ENCODE results near the gene NIPBL. TPM values are rescaled to one million over a fixed set of nuclear protein-coding genes. Genes with fewer than 3 reads are reported as not detected.

The NIPBL gene
- total RNA-seq, 3 donors from 2014 or later, result 61.9 to 112 (median 69.2) TPM

DNA sequence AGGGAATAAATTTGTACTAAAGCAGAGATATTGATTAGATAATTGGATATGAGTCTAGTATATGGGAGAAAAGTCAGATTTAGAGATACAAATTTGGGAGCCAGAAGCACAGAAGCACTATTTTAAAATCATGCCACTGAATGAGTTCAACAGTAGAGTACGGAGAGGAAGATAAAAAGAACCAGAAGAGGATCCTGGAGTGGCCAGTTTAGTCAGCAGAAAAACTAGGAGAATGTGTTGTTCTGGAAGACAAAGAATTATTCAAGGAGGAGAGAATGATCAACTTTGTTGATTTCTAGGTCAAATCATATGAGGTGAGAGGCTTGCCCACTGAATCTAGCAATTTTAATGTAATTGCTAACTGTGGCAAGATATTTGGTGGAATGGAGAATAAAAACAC, 67.0 kb downstream of the NIPBL start:
- no peak for DNase-seq (ENCODE audit: low spot score in 2 of 2)

DNA sequence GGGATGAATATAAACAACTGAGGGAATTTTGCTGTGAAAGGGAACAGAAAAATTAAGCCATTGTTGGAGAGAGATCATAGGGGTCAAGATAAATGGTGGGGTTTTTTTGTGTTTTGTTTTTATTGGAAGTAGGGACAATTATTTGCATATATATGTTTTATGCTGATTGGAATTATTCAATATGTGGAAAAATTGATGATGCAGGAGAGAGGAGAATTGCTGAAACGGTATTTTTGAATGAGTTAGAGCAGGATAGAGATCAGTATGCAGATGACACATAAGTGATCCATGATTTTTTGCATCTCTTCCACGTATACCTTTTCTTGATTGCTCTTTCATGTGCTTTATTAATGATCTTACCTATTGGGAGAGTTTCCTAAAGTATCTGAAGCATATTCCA, 67.5 kb downstream of the NIPBL start:
- Histone ChIP-seq H3K9me3 (no peaks in the 10 kb centered on the region), H3K27ac (no peak overlapping the region)
- TF ChIP-seq POLR2AphosphoS5 (IDR thresholded peaks at IDR 0.05) (no peak), POLR2A (IDR thresholded peaks at IDR 0.05) (no peak)
- TF ChIP-seq, protein P1, sequence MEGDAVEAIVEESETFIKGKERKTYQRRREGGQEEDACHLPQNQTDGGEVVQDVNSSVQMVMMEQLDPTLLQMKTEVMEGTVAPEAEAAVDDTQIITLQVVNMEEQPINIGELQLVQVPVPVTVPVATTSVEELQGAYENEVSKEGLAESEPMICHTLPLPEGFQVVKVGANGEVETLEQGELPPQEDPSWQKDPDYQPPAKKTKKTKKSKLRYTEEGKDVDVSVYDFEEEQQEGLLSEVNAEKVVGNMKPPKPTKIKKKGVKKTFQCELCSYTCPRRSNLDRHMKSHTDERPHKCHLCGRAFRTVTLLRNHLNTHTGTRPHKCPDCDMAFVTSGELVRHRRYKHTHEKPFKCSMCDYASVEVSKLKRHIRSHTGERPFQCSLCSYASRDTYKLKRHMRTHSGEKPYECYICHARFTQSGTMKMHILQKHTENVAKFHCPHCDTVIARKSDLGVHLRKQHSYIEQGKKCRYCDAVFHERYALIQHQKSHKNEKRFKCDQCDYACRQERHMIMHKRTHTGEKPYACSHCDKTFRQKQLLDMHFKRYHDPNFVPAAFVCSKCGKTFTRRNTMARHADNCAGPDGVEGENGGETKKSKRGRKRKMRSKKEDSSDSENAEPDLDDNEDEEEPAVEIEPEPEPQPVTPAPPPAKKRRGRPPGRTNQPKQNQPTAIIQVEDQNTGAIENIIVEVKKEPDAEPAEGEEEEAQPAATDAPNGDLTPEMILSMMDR (IDR thresholded peaks at IDR 0.05), result no peak

More for the DNA sequence above, 67.0 kb downstream of the NIPBL start:
- TF ChIP-seq, protein P1 (IDR thresholded peaks at IDR 0.05), result no peak
- TF ChIP-seq POLR2AphosphoS5 (IDR thresholded peaks at IDR 0.05) (no peak), POLR2A (IDR thresholded peaks at IDR 0.05) (no peak)
- intact Hi-C loops (cut with DNase I; ENCODE audit: low total_unique reads), result no loop called here
- Histone ChIP-seq H3K27ac (no peak overlapping the region), H3K36me3 (no peaks in the 10 kb centered on the region), H3K4me1 (no peaks in the 10 kb centered on the region), H3K27me3 (no peaks in the 10 kb centered on the region), H3K9me3 (no peaks in the 10 kb centered on the region), H3K4me3 (no peak overlapping the region)

DNA sequence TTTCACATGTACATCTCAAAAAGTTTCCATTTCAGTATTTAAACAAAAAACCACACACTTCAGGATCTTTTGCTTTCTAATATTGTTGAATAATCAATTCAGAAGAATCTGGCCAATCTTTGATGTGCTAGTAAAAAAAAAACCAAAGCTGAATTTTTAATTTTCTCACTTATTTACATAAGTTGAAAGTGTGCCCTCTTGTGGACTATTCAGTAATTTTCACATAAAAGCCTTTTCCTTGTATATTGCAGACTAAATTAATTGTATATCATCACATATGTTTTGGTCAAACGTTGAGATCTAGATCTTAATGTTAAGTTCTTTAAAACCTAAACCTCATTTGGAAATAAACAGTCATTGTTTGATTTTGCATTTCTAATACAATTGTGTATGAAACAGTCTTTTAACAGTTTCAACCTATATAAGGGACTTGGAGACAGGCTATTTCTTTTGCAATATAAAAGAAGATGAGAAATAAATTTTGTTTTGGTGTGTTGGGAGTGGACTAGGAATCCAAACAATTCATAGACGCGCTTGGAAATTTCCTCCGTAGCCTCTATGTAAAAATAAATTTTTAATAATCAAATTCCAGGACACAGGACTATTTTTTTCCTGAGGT, 68.1 kb downstream of the NIPBL start:
- intact Hi-C loops (cut with DNase I; ENCODE audit: low total_unique reads), result no loop called here

More for the DNA sequence above, 67.5 kb downstream of the NIPBL start:
- Histone ChIP-seq H3K36me3 (no peaks in the 10 kb centered on the region), H3K4me1 (no peaks in the 10 kb centered on the region), H3K27me3 (no peaks in the 10 kb centered on the region), H3K4me3 (no peak overlapping the region)
- intact Hi-C loops (cut with DNase I; ENCODE audit: low total_unique reads), result no loop called here
- DNase-seq (ENCODE audit: low spot score in 2 of 2), result no peak

DNA sequence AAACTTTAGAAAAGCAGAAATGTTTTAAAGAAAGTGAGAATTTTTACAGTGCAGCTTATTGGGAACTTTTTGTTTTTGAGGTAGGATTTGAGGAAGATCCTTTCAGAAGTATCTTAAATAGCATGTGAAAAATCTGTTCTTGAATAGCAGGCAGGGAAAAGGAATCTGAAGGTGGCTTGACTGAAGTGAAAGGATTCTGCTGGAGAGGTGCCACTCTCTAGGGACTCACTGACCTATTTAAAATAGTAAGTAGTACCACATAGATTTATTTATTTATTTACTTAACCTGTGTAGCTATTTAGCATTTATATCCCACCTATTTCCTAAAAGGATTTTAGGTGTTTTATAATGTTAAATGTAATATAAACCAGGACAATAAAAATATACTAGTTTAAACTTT, 69.1 kb downstream of the NIPBL start:
- intact Hi-C loops (cut with DNase I; ENCODE audit: low total_unique reads), result no loop called here
- H3K27me3 ChIP-seq, result no peaks in the 10 kb centered on the region
- no peak for TF ChIP-seq POLR2A (IDR thresholded peaks at IDR 0.05)
- no peak for TF ChIP-seq POLR2AphosphoS5 (IDR thresholded peaks at IDR 0.05)
- TF ChIP-seq, protein P1 (IDR thresholded peaks at IDR 0.05), result no peak
- H3K4me1 ChIP-seq, result peaks cover 0 to 5% of the 10 kb centered on the region in 2 donors
- no peak overlapping the region for H3K27ac ChIP-seq
- no peaks in the 10 kb centered on the region for H3K9me3 ChIP-seq
- no peak for DNase-seq (ENCODE audit: low spot score in 2 of 2)
- no peak overlapping the region for H3K4me3 ChIP-seq
- H3K36me3 ChIP-seq, result no peaks in the 10 kb centered on the region

More for the DNA sequence above, 68.1 kb downstream of the NIPBL start:
- TF ChIP-seq POLR2A (IDR thresholded peaks at IDR 0.05), result no peak
- TF ChIP-seq, protein P1 (IDR thresholded peaks at IDR 0.05), result peak in 1 of 3 donors; percentile 38
- no peaks in the 10 kb centered on the region for H3K4me1 ChIP-seq
- no peaks in the 10 kb centered on the region for H3K27me3 ChIP-seq
- no peaks in the 10 kb centered on the region for H3K9me3 ChIP-seq
- no peak overlapping the region for H3K27ac ChIP-seq
- H3K4me3 ChIP-seq, result no peak overlapping the region
- no peak for DNase-seq (ENCODE audit: low spot score in 2 of 2)
- no peaks in the 10 kb centered on the region for H3K36me3 ChIP-seq

DNA sequence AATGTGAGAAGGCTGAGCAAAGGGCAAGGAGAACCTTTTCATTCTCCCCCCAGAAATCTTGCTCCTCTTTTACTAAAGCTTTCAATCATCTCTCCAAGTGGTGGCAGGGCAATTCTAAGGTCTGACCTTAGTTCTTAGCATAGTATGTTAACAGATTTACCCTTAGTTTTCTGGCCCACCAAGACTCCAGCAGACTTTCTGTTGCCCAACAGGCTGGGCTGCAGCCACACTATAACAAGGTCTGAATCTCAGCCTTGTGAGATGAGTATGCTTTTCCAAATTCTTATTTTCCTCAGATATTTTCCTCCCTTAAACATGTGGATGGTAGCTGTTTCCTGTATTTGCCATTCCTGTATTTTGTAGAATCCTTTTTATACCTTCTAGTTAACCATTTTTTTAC, 69.5 kb downstream of the NIPBL start:
- intact Hi-C loops (cut with DNase I; ENCODE audit: low total_unique reads), result no loop called here

More for the DNA sequence above, 69.5 kb downstream of the NIPBL start:
- no peak for DNase-seq (ENCODE audit: low spot score in 2 of 2)
- H3K36me3 ChIP-seq, result no peaks in the 10 kb centered on the region
- H3K27me3 ChIP-seq, result no peaks in the 10 kb centered on the region
- TF ChIP-seq POLR2A (IDR thresholded peaks at IDR 0.05) (no peak), POLR2AphosphoS5 (IDR thresholded peaks at IDR 0.05) (no peak)
- TF ChIP-seq, protein P1 (IDR thresholded peaks at IDR 0.05), result no peak
- no peak overlapping the region for H3K27ac ChIP-seq
- H3K9me3 ChIP-seq, result no peaks in the 10 kb centered on the region
- no peak overlapping the region for H3K4me3 ChIP-seq
- H3K4me1 ChIP-seq, result peaks cover 0 to 7% of the 10 kb centered on the region in 2 donors

Measured in breast epithelium (tissue), 4 donors.